ENCODE results near the gene RAD51B.

Gene RAD51B

DNA sequence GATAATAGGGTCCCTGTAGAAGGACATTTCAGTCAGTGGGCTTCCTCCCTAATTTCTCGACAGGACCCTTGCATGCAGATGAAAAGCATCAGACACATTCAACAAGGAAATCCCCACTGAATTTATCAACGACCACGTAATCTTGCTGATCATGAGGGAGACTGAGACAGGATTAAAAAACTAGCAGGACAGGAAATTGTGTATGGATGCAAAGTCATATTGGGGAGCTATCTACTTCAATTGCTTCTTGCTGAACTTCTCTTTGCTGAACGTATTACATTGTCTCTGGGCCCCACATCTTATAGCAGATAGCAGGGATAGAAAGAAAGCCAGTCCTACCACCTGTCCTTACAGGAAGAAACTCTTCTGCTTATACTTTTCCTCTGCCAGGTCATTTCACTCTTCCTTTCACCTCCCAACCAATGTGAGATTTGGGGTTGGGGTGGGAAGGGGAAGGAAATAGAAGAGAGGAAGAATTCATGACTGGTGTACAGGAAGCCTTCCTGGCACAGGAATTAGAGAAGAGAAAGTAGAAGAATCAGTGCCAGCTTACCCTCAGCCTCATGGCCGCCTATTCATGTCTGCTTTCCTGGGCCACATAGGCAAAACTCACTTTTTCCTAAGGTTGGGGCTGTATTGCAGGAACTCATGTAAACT is 640.0 kb downstream of the RAD51B start:
- DNase-seq (ENCODE audit: low read depth, low spot score), result no peak

DNA sequence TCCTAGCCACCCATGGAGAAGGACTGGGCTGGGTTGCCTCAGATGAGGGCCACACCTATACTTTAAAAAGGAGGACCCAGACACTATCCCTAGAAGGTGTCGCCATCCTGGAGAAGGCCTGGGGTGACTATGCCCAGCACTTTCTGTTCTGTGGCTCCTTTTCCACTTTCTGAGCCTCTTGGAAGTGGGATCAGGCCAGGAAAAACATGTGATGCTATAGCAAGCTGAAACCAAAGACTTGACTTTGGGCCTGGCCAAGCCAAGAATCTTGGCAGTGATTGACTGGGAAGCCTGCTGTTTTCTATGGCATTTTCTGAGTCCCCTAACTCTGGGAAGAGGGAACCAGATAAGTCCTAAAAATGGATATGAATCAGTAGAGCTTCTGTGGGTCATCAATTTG is 641.0 kb downstream of the RAD51B start:
- no peak for DNase-seq (ENCODE audit: low read depth, low spot score)

DNA sequence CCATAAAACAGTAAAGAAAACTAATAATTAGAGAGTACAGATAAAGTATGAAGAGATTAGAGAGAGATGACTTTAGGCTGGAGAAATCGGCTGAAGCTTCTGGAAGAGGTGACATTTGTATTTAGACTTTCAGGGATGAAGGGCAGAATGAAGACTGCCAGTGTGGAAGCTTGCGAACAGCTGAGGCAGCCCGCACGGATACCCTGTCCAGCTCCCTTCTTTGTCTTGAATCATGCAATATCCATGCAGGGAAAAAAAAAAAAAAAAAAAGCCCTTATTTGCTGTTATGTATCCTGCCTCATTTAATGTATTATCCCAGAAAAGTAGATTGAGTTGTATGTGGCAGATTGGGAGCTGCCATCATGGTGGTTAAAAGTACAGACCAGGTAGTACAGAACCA is 641.5 kb downstream of the RAD51B start:
- DNase-seq (ENCODE audit: low read depth, low spot score), result no peak

DNA sequence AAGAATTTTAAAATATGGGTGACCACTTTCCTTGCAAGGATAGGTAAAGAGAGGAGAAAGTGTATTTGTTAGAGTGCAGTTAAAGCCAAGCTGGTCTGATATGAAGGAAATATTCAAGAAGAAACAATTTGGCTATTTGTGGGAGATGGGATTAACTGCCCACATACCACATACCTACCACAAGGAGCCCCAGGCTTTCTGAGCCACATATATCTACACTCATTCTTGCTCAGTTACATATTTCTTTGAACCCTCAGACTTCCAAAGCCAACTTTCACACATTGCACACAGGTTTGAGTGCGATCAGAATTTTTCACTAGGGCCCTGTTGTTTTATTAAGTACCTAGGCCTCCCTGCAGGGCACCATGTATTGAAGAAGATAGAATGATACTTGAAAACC is 643.1 kb downstream of the RAD51B start:
- DNase-seq (ENCODE audit: low read depth, low spot score), result no peak

DNA sequence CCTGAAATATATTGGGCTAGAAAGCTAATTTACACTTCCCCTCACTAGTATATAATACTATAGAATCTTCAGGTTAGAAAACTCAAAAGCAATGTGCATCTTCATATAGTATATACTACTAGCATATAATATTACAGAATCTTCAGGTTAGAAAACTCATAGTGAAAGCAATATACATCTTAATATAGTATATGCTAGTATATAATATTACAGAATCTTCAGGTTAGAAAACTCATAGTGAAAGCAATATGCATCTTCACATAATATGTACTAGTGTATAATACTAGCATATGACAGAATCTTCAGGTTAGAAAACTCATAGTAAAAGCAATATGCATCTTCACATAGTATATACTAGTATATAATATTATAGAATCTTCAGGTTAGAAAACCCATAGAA is 643.7 kb downstream of the RAD51B start:
- no peak for DNase-seq (ENCODE audit: low read depth, low spot score)

DNA sequence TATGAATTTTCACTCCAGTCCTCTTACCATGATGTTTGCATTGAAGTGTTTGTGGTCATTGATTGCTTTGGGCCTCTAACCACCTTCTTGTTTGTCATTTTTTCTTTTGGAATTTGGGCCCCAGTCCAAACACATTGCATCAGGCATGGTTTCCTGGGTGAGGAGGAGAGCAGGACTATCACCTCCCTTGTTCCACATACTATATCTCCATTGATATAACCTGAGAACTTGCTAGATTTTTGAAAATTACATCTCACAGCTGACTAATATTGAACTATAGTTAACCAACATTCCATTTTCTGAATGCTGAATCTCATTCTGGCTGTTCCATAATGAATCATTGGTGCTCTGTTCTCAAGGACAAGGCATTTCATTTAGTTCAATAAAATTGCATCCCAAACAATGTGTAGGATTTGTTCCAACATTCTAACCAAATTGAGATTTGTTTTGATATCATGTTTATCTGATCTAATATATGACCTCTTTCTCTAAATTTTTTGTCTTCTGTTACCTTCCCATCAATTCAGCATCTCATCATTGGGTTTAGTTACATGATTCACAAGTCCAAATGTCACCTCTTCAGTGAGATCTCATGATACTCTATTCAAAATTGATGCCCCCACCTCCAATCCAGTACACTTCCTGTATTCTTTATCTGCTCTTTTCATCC is 644.3 kb downstream of the RAD51B start:
- DNase-seq (ENCODE audit: low read depth, low spot score), result no peak

DNA sequence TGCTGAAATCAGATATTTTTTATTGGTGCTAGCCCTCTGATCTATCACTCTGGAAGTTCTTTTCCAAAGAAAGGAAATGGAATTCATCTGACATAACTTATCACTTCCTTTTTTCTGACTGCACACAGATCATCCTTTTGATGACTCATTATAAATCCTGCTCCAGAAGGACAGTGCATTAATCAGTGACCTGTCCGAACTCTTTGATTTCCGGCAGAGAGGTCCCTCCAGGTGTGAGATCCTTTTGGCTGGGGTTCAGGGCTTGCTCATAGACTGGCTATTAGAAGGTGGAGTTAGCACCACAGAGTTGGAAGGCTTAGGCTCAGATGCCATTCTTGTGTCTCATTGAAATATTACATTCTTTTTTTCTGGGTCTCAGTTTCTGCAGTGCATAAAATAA is 645.1 kb downstream of the RAD51B start:
- no peak for DNase-seq (ENCODE audit: low read depth, low spot score)

DNA sequence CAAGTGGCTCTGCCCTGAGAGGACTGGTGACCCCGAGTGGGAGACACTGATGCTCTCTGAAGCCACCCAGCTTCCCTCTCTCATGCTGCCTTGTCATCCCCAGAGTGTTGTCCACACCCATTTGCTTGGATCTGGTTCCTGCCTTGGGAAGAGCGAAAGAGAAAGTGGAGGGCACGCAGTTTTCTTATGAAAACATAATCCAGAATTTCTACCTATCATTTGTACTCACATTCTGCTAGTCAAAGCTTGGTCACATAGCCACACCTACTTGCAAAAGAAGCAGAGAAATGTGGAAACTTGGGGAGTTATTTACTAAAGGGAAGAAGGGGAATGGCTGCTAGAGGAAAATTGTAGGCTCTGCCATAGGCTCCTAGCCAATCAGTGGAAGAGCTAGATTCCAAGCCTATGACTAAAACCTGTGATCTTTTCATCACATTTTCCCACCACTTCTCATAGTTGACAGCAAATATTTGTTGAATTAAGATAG is 647.0 kb downstream of the RAD51B start:
- DNase-seq (ENCODE audit: low read depth, low spot score), result no peak

DNA sequence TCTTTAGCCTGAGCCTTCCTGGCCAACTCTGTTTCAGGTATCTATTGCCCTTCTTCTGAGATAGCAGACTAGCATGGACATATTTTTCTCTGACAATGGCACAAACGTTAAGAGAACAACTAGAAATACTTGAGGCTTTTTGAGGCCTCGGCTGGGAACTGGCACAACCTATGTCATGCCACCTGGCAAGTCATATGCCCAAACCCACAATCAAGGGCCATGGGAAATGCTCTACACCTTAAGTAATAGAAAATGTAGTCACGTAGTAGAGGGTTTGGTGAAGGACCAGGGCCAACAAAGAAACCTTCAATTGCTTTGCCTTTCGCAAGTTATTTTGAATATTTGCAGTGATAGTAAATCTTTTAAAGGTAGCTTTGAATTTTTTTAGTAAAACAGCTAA is 647.8 kb downstream of the RAD51B start:
- DNase-seq (ENCODE audit: low read depth, low spot score), result no peak

DNA sequence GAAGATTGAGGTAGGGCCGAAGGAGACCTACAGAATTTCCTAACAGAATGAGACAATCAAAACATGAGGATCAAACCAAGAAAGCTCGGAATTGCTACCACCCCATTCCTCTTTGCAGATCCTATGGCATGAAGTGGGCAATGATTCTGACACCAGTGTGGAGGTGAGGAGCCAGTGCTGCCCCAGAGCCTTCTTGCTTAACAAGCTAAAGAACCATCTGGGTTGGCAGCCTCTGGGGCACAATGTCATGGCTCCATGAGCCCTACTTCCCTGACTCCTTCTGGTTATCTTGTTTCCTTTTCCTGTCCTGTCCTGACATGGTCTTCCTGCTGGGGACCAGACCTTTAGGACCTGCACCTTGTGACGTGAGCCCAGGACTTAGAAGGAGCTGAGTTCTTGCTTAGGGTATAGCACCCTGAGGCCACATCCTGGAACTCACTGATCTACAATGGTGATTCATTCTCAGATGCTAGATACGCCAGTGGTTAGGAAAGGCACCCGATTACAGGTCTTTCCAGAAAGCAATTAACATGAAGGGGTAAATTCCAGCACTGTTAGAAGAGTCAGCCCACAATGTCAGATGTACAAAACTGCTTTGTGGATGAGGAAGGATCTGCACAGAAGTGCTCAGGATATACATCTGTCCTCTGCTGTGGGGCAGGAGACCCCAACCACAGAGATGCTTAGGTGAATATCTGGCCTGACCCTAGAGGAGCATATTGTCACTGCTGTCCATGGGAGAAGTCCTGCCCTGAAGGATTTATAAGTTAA is 649.0 kb downstream of the RAD51B start:
- DNase-seq (ENCODE audit: low read depth, low spot score), result no peak

DNA sequence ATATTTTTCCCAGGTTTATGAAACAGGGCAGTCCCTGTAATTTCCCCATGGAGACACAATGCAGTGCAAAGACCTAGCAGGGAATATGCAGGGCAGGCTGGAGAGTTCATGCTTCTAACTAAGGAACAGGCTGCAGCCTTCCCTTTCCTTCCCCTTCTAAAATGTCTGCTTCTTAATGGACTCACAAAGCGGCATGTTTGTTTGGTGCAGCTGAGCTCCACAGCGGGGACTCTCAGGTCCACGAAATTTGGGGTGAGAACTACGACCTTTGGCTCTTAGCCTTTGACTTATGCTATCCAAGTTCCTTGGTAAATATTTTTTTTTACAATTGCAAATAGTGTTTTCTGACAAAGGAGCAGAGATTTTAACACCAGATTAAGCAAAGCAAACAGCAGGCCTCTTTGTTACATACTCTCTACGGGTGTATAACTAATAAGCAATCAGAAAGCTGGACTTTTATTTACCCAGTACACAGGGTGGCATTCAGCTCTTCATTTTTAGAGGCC is 649.7 kb downstream of the RAD51B start:
- DNase-seq (ENCODE audit: low read depth, low spot score), result no peak

DNA sequence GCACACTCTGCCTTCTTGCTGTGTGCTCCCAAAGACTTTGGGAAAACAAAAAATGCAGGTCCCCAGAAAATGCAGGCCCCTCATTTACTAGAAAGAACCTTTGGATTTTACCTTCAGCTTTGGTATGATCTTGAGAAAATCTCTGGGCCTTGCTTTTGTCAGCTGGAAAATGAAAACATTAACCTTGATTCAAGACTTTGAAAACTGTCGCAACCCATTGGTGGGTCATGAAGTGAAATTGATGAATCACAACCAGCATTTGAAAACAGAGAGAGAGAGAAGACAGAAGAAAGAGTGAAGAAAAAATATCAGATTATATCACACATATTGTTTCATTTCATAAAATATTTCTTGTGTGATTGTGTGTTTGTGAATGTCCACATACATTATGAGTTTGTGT is 650.8 kb downstream of the RAD51B start:
- no peak for DNase-seq (ENCODE audit: low read depth, low spot score)

DNA sequence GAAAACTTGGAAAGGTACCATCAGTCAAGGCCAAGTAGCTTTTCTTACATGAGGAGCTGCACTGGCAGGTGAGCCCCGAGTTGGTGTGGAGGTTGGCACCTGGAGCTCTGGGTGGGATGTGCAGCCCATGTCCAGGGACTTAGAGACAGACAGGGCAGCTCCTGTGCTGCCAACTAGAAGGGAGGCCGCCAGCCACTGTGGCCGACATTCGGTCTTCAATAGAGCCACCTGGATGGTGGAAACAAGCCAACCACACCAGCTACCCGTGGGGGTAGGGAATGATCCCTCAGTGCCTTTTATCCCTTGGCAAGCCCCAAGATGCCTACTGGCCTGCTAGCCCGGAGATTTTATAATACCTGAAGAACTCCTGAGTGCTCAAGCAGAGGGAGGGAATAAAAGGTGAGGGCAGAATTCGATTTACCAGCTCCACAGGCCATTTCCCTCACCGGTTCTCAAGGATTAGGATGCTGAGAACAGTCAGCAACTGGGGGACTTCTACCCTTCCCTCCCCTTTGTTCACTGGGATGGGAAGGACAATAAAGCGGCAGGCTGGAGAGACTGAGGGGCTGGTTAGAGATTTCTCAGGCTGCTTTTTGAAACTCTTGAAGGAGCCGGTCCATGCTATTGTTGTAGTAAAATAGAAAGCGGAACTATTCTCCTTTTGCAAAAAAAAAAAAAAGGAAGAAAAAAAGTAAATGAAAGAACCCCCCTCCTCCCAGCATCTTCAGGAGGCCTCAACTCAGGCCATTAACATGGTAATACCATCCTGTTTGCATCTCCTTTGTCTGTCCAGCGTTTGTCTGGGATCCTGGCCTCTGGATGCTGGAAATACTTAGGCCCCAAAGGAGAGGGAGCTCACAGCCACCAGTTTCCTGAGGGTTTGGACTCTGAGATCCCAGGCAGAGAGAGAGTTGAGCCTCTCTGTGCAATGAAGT is 651.7 kb downstream of the RAD51B start:
- DNase-seq (ENCODE audit: low read depth, low spot score), result peak; percentile 91

DNA sequence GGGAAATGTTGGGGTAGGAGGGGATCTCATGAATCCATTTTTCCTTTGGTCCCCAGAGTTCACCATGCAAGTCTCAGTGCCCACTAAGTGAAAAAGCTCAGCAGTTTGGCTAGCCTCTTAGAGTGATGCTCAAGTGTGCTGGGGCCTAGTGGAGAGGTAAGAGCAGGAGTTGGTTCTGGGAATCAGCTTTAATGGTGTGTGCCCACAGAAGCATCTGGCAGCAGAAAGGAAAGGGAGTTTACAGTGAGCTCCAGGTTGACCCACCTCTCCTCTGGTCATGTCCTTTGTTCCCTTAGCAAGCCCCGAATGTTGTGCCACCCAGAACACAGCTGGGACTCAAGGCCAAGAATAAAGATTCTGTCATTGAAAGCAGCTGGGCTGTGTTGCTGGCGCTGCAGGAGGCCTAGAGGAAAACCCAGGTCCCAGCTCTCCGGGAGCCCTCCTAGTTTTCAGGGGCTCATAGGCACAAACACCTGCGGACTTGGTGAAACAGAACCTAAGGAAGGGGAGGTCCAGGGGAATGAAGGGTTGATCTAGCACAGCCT is 652.5 kb downstream of the RAD51B start:
- no peak for DNase-seq (ENCODE audit: low read depth, low spot score)

DNA sequence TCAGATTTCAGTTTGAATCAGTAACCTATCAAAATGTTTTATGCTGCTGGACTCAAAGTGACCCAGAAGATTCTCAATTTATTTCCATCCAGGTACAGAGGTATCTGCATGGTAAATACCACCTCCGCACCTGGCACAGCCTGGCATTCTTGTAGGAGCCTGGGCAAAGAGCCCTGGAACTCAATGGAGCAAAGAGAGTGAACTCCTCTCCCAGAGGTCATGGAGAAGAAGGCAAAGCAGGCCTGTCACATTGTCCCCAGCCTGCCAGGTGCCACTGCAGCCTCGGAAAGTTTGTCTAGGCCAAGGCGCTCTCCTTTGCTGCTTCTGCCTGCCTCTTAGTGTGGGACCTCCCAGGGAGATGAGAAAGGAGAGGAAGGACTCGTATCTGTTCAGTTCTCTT is 653.5 kb downstream of the RAD51B start:
- DNase-seq (ENCODE audit: low read depth, low spot score), result no peak

DNA sequence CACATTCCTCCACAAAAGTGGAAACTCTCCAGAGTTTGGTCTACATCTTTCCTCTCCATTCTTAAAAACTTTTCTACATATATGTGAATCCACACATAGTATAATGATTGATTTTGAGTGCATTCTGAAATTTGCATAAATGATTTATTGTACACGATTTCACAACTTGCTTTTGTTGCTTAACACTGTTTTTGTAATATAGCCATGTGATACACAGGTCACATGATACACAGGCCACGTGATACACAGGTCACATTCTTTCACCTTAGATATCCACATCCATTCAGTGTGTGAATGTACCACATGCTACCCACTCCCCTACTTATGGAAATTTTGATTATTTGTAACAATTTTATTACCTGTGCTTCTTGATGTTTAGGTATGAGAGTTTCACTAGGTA is 654.2 kb downstream of the RAD51B start:
- DNase-seq (ENCODE audit: low read depth, low spot score), result no peak

DNA sequence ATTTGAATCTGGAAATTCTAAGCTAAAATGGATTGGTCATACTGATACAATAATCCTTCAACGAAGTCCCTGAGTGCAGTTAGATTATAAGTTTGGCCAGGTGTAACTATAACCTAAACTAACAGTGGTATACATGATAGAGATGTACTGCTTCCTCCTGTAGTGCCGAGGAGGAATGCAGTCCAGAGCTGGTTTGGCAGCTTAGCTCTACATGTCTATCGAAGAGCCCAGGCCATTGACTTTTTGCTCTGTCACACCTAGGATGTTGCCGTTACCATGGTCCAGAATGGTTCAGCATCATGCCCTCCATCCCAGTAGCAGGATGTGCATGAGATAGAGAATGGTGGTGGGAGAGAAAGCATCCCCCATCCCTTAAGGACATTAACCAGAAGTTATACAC is 655.2 kb downstream of the RAD51B start:
- DNase-seq (ENCODE audit: low read depth, low spot score), result no peak

DNA sequence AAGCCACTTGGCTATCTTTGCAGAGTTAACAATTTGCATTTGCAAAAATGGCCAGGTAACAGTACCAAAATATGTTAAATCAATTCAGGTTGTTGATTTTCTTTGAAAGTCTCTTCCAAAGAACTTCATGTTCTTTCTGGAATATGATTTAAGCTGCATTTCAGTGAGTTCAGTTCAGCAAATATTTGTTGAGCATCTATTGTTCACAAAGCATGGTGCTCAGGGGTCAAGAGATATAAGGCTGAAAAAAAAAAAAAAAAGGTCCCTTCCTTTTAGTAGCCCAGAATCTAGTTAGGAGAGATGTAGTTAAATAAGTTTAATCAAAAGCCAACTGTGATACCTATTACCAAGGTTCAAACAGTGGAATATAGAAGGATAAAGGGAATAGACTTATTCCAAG is 656.2 kb downstream of the RAD51B start:
- no peak for DNase-seq (ENCODE audit: low read depth, low spot score)

DNA sequence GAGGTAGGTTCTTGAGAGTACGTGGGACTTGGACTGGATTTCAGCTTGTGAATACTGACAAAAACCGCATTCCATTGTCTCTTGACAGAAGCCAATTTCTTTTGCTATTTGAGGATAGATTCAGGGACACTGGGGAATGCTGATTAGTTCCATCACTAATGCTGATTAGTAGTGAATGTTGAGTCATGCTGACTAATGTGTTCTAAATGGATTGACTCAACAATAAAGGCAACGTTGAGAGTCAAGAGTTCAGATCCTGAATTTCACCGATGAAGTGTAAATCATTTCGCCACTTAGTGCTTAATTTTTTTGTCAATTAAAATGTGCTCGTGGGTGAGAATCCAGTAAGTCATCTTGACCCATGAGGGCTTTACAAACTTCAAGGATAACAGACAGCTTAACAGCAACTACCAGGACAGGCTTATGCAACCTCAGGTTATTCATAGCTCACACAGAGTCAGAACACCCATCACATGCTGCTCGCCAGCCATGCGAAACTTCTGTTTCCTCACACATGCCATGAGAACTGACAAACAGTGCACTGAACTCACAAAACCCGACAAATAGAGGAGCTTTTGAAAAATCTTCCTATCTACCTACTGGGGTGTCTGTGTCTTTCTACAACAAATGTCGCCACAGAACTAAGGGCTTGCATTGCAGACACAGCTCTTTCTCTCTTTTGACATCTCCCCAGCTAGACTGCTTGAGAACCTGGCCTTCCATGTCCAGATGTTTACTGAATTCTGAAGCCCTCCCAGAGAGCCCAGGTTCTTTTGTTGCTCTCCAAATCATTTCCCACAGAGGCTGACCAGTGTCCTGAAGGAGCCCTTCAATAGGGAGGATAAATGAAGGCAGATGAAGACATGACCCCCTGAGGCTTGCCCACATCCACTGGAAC is 656.9 kb downstream of the RAD51B start:
- DNase-seq (ENCODE audit: low read depth, low spot score), result no peak

DNA sequence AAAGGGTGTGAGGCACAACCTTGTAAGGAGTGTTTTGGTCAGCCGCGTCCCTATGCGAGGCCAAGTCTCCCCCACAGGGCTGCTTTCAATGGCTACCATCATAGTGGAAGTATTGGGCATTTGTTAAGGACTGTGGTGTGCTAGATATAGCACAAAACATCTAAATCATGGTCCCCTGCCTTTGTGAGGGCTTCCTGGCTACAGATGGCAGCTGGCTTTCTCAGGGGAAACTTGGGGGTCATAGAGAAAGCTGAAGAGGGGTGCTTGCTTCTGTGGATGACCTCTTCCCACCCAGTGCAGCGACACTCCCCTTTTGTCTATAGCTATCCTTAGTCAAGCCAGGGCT is 657.5 kb downstream of the RAD51B start:
- DNase-seq (ENCODE audit: low read depth, low spot score), result no peak

All from iPS DF 19.7 (cell line).